SU-DHL-6 (cell line): Measurements from ENCODE around the gene CHN1.

Experiments used
- EZH2phosphoT487 ChIP-seq: fragments of 200-600 bp; sonication (generic), shearing (Covaris generic); conservative IDR thresholded peaks from 2 replicates; pipeline ENCODE4 v1.6.1; 2018; ENCODE audit warnings: mild to moderate bottlenecking, antibody characterized with exemption, low read length, moderate library complexity, mixed read lengths
- TF ChIP-seq, protein P1 (sequence below): fragments of 200-600 bp; sonication (generic); IDR thresholded peaks from one replicate; pipeline ENCODE4 v1.5.1; 2017; ENCODE audit warnings: antibody characterized with exemption, mild to moderate bottlenecking, low read length, moderate library complexity; ENCODE audit not compliant: insufficient read depth, poor library complexity, severe bottlenecking

GRCh38 chr2:174866421-174866820, 138.8 kb downstream of the CHN1 start:
- TF ChIP-seq, protein P1, sequence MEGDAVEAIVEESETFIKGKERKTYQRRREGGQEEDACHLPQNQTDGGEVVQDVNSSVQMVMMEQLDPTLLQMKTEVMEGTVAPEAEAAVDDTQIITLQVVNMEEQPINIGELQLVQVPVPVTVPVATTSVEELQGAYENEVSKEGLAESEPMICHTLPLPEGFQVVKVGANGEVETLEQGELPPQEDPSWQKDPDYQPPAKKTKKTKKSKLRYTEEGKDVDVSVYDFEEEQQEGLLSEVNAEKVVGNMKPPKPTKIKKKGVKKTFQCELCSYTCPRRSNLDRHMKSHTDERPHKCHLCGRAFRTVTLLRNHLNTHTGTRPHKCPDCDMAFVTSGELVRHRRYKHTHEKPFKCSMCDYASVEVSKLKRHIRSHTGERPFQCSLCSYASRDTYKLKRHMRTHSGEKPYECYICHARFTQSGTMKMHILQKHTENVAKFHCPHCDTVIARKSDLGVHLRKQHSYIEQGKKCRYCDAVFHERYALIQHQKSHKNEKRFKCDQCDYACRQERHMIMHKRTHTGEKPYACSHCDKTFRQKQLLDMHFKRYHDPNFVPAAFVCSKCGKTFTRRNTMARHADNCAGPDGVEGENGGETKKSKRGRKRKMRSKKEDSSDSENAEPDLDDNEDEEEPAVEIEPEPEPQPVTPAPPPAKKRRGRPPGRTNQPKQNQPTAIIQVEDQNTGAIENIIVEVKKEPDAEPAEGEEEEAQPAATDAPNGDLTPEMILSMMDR = no peak
- TF ChIP-seq EZH2phosphoT487 = no peak
